ENCODE data around the gene DGUOK.

The DGUOK gene

DNA sequence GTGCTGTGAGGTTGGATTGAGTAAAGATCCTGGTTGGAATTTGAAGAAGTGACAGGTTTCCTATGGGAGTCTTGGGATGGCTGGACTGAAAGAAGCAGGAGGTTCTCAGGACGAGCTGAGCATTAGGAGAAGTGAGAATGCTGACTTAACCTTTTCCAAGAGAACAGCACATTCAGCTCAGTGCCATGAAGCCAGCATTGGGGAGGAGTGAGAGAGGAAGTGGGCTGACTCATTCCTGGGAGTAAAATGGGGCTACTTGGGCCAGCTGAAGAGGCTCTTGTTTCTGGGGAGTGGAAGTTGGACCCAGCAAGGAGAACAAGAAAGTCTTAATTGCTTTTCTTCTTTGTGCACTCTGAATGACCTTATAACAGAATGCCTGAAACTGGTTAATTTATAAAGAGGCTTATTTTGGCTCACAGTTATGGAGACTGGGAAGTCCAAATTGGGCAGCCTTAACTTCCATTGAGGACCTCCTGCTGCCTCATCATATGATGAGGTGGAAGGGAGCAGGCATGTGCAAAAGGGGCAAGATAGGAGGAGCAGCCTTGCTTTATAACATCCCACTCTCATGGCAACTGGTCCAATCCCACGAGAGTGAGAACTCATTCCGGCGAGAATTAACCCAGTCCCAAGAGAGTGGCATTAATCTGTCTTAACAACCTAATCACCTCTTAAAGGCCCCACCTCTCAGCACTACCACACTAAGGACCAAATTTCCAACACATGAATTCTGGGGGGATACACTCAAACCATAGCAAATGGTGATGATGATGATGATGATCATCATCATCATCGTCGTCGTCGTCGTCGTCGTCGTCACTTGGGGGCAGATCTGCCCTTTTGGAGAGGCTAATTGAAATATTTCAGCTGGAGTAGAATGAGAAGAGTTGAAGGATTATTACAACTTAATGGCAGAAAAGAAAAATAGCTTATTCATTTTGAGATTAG lies 26.1 kb downstream of the DGUOK start:
- no peak for DNase-seq

DNA sequence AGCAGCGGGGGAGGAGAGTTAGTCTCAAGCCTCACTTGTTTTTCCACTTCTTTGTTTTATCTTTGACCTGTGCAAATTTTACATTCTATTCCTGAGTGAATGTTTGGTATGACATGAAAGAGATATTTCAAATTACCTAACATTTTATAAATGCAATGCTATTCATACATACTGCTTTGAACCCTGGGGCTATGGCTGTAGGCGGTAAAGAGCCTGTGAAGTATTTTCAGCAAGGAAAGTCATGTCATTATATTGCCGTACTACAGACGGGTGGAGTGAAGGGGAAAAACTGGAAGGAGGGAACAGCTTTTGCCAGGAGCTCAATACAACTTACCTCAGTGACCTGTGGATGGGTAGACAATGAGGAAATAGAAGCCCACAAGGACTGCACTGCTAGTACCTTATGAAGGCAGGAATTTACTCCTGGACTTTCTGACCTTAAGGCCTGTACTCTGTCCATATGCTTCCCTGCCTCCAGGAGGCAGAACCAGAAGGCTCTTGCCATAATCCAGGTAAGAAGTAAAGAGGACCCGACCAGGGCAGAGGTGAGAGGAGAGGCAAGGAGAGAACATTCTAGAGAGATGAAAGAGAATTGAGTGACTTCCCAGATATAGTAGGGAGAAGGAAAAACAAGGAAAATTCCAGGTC lies 29.7 kb downstream of the DGUOK start:
- no peak for DNase-seq

- DNase-seq: no peak
Observed at GRCh38 chr2:73961274-73961673, 34.6 kb downstream of the DGUOK start.

- no peak for DNase-seq
Observed at GRCh38 chr2:73961823-73962615, 35.3 kb downstream of the DGUOK start.

- DNase-seq: no peak
Observed at GRCh38 chr2:73962798-73963197, 36.1 kb downstream of the DGUOK start.

DNA sequence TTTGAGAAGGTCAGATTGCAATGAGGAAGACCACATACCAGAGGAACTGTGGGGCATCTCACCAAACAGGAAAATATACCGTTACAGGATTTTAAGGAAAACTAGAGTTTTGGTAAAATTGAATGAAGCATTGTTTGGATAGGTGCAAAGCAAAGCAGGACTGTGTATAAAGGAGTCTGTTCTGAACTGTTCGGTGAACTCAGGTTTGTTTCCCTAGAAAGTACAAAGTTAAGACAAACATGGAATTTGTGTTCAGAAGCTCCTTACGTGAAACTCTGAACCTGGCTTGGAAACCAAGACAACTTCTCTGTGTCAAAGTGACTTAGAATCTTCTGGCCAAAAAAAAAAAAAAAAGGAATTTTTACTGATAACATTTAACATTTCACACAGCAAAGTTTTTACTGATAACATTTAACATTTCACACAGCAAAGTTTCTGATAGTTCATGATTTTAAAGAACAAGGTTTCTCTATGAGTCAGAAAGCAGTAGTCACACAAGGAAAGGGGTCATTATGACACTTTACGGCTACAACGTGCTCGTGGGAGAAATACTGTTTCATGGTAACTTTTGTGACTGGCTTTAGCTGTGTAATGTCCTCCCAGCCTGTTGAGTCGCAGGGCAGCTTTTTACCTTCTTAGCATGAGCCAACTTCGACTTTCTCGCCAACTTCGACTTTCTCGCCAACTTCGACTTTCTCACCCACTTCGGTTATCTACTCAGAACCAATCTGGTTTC lies 36.9 kb downstream of the DGUOK start:
- no peak for DNase-seq

DNA sequence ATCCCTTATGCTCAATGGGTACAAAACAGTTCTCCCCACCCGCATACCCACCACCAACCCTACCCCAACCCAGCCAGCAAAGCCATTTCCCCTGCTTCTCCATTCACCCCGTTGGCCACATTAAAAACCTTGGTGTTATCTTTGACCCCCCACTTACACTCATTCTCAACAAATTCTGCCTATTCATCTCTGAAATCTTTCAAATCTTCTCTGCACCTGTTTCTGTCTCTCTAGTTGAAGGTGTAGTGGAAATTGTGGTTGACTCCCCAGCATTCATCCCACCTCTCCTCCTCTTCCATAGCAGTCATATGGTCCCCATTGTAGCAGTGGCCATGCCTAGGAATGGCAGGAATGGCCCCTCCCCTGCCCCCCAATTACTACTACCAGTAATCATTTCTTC lies 37.5 kb downstream of the DGUOK start:
- DNase-seq: no peak

- no peak for DNase-seq
Observed at GRCh38 chr2:73965053-73965452, 38.4 kb downstream of the DGUOK start.

- DNase-seq: no peak
Observed at GRCh38 chr2:73968357-73968937, 41.8 kb downstream of the DGUOK start.

GRCh38 chr2:73969356-73969755 lies 42.7 kb downstream of the DGUOK start:
- DNase-seq: no peak

- no peak for DNase-seq
Observed at GRCh38 chr2:73970141-73970803, 43.6 kb downstream of the DGUOK start.

DNA sequence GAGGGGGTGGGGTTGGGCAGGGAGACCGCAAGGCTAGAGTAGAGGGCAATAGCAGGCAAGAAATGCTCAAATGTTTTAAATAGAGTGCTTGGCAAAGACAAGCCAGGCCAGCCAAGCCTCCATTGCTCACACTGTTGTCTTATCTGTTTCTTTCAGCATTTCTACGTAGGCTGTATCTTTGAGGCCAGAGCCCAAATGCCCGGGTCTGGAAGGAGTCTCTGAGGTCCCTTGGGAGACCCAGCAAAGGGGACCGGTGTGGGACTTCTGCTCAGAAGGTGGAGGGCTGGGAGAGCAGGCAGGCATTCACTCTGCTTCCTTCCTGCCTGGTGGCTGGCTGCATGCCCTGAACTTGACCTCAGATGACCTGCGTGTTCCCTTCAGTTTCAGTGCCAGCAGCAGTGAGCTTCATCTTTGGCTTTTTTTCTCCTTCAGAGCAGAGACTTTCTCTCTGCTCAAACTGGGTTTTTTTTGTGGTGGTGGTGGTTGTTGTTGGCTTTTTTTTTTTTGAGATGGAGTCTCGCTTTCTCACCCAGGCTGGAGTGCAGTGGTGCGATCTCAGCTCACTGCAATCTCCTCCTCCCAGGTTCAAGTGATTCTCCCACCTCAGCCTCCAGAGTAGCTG lies 44.3 kb downstream of the DGUOK start:
- DNase-seq: peak; percentile 68

DNA sequence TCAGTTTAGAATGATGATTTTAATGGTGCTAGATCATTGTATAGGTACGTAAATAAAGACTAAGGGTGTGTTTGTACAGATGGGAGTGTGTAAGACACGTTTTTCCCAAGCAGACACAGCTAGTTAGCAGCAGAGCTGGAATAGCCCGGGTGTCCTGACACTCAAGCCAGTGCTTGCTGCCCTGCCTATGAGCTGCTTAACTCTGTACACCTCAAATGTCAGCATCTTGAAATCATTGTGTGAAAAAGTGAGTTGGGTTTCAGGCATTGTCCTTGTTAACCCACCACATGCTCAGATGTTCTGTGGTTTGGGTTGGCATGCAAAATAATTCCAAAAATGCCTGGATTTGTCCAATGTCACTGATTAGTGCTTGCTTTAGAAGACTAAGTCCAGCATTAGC lies 45.0 kb downstream of the DGUOK start:
- DNase-seq: no peak

- DNase-seq: no peak
Observed at GRCh38 chr2:73972846-73973245, 46.2 kb downstream of the DGUOK start.

DNA sequence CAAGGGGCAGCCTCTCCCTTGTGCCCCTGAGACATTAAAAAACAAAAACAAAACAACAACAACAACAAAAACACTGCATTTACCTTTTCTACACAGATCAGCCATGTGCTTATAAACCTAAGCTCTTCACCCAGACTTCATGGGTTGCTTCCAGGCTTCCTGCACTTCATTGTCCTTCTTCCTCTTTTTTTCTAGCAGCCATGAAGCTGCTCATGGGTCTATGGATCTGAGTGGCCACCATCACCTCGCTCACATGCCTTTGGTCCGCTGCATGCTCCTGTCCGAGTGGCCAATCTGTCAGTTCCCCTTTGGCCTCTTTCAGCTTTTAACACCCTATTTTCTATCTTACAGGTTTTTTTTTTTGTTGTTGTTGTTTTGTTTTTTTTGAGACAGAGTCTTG lies 49.1 kb downstream of the DGUOK start:
- no peak for DNase-seq

- no peak for DNase-seq
Observed at GRCh38 chr2:73976803-73977202, 50.1 kb downstream of the DGUOK start.

DNA sequence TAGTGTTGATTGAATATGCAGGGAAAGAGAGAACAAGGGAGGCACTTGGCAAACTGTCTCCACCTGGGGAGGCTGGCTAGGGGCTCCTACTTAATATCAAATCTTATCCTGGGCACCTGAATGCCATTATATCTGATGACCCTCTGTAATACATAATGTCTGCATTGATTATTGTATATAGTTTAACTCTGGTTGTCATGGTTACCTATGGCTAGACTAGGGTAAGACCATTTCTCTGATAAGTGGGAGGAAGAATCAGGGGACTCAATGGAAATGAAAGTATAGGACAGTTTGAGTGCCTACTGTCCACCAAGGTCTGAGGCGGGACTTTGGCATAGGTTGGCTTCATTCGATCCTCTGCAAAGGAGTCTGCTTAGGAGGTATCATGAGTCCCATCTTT lies 50.8 kb downstream of the DGUOK start:
- no peak for DNase-seq

- peak; percentile 83 for DNase-seq
Observed at GRCh38 chr2:73979021-73979420, 52.3 kb downstream of the DGUOK start.

DNA sequence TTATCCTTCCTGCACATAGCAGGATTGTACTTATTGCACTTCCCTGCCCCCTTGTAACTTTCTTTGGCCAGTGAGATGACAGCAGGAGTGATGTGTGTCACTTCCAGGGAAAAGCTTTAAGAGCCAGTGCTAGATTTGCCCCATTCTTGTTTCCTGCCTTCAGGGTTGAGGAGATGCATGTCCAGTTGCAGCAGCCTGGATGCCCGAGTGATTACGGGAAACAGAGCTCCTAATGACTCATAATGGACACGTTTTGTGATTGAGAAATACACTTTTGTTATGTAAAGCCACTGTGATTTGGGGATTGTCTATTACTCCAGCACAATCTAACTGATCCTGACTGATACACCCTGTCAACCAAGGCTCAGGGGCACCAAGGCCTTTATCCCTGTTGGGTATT lies 53.0 kb downstream of the DGUOK start:
- no peak for DNase-seq

GRCh38 chr2:73980566-73980965 lies 53.9 kb downstream of the DGUOK start:
- no peak for DNase-seq
